ENCODE results near the gene ERICH3.
"Not testable (repeated sequence)": the region's sequence is repeated elsewhere in the genome, so short reads cannot be mapped to it uniquely, and the experiment has no call there.

ERICH3 gene

GRCh38 chr1:74681449-74681848 is 7.9 kb upstream of the ERICH3 start:
- DNase-seq (ENCODE audit: extremely low read depth in 1 of 2, low read depth in 1 of 2): no peak

GRCh38 chr1:74681001-74681400 is 7.4 kb upstream of the ERICH3 start:
- DNase-seq (ENCODE audit: extremely low read depth in 1 of 2, low read depth in 1 of 2): no peak

- no peak for DNase-seq (ENCODE audit: extremely low read depth in 1 of 2, low read depth in 1 of 2)
Measured at GRCh38 chr1:74679811-74680210, 6.2 kb upstream of the ERICH3 start.

DNA sequence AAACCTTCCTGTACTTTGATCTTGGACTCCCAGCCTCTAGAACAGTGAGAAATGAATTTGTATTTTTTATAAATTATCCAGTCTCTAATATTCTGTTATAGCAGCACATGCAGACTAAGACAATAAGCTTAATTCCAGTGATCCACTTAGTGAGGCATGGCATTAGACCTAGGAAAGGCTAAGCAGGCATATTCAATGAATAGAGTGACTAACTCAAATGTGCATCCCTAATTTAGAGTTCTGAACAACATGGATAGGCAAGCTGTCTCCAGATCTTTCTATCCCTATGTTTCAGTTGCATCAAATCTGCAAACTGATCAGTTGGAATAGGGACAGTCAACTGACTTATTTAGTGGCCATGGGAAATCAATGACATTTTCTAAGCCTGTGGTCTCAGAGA is 4.3 kb upstream of the ERICH3 start:
- DNase-seq (ENCODE audit: extremely low read depth in 1 of 2, low read depth in 1 of 2): no peak

GRCh38 chr1:74674278-74675048 is 871 bp upstream of the ERICH3 start:
- DNase-seq (ENCODE audit: extremely low read depth in 1 of 2, low read depth in 1 of 2): no peak

- DNase-seq (ENCODE audit: extremely low read depth in 1 of 2, low read depth in 1 of 2): not testable (repeated sequence)
Measured at GRCh38 chr1:74670866-74671265, 2.7 kb downstream of the ERICH3 start.

DNA sequence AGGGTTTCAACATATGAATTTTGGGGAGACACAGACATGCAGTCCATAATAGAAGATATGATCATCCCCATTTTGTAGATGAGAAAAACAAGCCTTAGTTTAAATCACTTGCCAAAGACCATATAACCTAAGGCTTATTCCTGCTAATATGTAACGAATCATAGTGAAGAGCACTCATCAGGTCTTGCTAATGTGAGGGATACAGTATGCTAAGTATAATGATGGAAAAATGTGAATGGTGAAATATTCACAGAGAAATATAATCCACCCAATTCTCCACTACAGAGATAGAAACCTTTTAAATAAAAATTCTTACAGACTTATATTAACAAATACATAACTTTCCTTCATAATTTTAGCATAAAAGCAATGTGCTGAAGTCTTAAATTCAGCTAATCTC is 18.9 kb downstream of the ERICH3 start:
- DNase-seq (ENCODE audit: extremely low read depth in 1 of 2, low read depth in 1 of 2): no peak

DNA sequence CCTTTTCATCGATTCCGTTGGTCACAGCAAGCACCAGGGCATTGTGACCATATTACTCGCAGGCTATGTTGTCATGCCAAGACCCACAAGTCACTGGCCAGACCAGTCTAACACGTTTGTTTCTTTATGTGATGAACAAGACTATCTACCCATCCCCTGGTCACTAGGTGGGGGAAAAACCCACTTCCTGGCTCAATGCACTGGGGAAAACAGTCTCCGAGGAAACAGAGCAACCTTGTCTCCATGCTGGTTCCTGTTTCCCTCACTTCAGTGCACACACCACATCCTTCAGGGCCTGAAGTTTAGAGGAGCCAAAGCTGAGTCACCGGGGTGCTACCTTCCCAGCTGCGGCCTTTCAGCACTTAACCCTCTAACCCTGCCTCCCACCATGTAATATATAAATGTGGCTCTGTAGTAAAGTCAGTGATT is 20.9 kb downstream of the ERICH3 start:
- no peak for DNase-seq (ENCODE audit: extremely low read depth in 1 of 2, low read depth in 1 of 2)

DNA sequence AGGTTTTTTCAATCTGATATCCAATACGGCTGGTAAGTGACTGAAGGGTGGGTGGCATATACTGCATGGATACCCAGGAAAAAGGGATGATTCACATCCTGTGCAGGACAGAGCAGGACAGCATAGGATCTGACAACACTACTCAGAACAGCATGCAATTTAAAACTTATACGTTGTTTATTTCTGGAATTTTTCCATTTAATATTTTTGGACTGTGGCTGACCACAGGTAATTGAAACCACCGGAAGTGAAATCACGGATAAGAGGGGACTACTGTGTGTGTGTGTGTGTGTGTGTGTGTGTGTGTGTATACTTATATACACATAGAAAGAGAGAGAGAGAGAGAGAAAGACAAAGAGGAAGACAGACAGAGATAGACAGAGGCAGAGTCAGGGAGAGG is 23.0 kb downstream of the ERICH3 start:
- DNase-seq (ENCODE audit: extremely low read depth in 1 of 2, low read depth in 1 of 2): no peak

GRCh38 chr1:74641876-74642275 is 31.7 kb downstream of the ERICH3 start:
- DNase-seq (ENCODE audit: extremely low read depth in 1 of 2, low read depth in 1 of 2): no peak

- no peak for DNase-seq (ENCODE audit: extremely low read depth in 1 of 2, low read depth in 1 of 2)
Measured at GRCh38 chr1:74641161-74641560, 32.4 kb downstream of the ERICH3 start.

GRCh38 chr1:74637296-74637695 is 36.3 kb downstream of the ERICH3 start:
- no peak for DNase-seq (ENCODE audit: extremely low read depth in 1 of 2, low read depth in 1 of 2)

- no peak for DNase-seq (ENCODE audit: extremely low read depth in 1 of 2, low read depth in 1 of 2)
Measured at GRCh38 chr1:74629283-74629682, 44.3 kb downstream of the ERICH3 start.

- DNase-seq (ENCODE audit: extremely low read depth in 1 of 2, low read depth in 1 of 2): no peak
Measured at GRCh38 chr1:74623716-74624115, 49.9 kb downstream of the ERICH3 start.

DNA sequence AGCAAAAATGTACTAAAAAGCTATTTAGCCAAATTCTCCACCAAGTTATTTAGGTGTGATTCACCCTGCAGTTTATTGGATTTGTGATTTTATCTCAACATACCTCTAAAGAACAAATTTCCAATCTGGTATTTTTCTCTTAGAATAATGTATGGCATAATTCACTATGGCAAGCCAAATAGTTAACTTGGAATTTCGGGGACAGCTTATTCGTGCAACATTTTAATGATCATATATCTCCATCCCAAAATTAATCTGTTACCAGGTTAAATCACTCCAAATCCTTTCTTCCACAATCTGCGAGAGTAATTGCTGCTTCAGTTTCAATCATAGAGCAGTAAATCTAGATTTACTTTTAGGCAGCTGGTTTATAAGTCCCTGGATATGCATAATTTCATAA is 53.4 kb downstream of the ERICH3 start:
- no peak for DNase-seq (ENCODE audit: extremely low read depth in 1 of 2, low read depth in 1 of 2)

- no peak for DNase-seq (ENCODE audit: extremely low read depth in 1 of 2, low read depth in 1 of 2)
Measured at GRCh38 chr1:74618974-74619373, 54.6 kb downstream of the ERICH3 start.

GRCh38 chr1:74613894-74614293 is 59.7 kb downstream of the ERICH3 start:
- DNase-seq (ENCODE audit: extremely low read depth in 1 of 2, low read depth in 1 of 2): no peak

DNA sequence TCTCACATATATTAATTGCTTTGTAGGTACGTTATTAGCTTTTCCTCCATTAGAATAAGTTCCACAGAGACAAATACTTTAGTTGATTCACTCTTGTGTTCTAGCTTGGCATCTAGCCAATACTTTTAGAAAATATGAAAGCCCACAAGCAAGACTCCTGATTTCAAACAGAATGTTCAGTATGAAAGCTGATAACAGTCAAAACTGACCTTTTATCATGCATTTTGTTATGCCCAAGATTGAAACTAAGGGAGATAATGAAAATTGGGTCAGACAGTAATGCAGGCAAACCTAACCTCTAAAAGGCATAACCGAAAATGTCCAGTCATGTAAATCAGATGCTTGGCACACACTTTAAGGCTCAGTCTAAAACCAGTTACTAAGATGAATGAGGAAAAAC is 61.7 kb downstream of the ERICH3 start:
- DNase-seq (ENCODE audit: extremely low read depth in 1 of 2, low read depth in 1 of 2): no peak

DNA sequence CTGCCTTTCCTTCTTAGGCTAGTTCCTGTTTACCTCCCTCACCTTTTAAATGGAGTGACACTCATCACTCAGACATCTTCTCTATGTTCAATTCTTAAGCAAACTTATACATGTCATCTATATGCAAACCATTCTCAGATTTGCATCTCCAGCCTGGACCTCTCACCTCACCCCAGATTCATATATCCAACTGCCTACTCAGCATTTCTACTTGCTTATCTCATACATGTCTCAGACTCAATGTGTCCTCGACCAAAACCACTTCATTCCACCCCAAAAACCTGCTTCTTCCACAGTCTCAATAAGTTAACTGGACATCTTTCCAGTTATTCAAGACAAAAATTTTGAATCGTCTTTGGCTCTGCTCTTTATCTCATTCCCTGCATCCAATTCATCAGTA is 62.6 kb downstream of the ERICH3 start:
- no peak for DNase-seq (ENCODE audit: extremely low read depth in 1 of 2, low read depth in 1 of 2)

DNA sequence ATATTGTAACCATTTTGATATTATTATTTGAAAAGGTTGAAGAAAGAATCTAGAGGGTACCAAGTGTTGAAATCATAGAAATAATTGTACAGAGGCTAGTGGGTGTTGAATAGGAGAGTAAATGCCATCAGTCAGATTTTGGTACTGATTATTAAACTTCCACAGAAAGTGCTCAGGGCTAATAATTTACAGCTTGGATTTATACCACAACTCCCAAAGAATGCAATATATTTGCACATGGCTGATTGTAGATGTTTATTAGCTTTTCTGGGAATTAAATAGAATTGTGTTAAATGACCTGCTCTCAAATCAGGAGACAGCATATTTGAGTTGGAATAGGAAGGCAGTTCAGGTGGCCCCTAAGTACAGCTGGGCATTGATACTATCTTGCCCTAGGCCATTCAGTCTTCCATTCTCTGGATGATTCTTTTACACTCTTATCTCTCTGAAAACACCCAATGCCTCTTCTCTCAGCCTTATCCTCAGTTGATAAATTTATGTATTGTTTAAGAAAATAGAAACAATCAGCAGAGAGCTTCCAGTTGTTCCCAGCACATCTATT is 63.7 kb downstream of the ERICH3 start:
- DNase-seq (ENCODE audit: extremely low read depth in 1 of 2, low read depth in 1 of 2): no peak

DNA sequence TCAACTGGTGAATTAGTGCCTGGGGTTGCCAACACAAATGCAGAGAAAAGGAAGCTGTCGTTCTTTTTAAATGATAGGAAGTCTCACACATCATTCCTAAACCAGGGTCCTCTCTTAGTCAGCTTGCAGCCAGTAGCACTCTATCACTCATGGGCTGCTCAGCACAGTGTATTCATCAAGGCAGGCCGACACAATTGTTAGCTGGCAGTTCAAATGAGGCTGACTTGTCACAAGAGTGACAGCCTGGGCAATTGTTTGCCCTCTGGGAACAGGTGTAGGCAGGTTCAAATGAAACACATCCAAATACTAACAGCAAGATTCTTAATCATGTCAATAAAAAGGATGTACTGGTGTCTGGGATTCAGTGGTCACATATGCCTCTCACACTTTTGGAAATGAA is 76.9 kb downstream of the ERICH3 start:
- no peak for DNase-seq (ENCODE audit: extremely low read depth in 1 of 2, low read depth in 1 of 2)

DNA sequence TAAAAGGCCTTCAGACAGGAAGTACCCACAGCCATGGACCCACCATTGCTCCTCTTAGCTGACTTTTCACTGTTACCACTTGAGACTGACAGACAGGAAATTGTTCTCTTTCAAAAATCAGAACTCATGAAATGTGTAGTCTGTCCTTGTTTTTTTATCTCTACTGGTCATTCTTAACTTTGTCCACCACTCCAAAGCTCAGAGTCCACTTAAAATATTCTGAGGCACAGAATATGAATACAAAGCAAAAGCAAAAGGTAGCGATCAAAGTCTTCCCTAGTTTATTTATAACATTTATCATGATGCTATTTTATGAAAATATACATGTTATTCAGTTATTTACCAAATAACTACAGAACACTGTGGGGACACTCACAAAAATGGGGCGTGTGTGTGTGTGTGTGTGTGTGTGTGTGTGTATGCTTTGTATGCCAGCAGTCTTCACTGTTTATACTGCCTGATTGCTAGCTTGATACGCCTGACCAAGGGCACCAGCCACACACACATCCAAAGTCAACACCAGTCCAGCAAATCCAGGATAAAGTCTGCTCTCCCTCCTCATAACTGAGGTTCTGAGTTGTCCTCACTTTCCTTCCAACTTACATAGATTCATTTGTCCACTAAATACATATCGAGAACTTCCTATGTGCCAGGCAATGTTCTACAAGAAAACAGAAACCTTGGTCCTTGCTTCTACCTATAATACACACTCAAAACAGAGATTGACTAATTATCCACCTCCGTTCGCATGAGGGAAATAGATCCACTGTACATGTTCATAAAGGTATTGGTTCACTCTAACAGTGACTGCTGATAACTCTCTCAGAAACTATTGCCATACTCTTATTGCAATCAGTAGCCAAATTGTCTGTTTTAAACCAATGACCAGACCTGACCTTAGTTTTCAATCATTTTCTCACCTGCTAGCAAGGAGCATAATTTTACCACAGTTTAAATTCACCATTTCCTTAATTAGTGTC is 79.4 kb downstream of the ERICH3 start:
- no peak for DNase-seq (ENCODE audit: extremely low read depth in 1 of 2, low read depth in 1 of 2)
